Keratinocyte (primary cell): ENCODE results near the gene GOLGA6B. TPM values are rescaled to one million over a fixed set of nuclear protein-coding genes. Genes with fewer than 3 reads are reported as not detected.

Experiments used
- DNase-seq: peaks from one replicate; pipeline ENCODE4 v3.0.0-alpha.2; 2011; ENCODE audit warnings: low read depth, missing footprints, low spot score
- FAIRE-seq: peaks from 2 replicates; lab custom pipeline; 2011; peaks lifted over from hg19 to GRCh38; lab: Jason Lieb, UNC
- H2AFZ ChIP-seq: 2 replicates; pipeline ENCODE4 v1.6.0; 2012; ENCODE audit warnings: low read length, control low read depth, inconsistent platforms; ENCODE audit not compliant: control insufficient read depth
- H3K27ac ChIP-seq: 2 replicates; pipeline ENCODE4 v1.5.1; 2011; ENCODE audit warnings: low read length; ENCODE audit not compliant: control insufficient read depth, insufficient read depth
- H3K27me3 ChIP-seq: 3 replicates; pipeline ENCODE4 v1.6.0; 2011; ENCODE audit warnings: low read length; ENCODE audit not compliant: control insufficient read depth, insufficient read depth; ENCODE audit errors: extremely low read depth
- H3K36me3 ChIP-seq, 2 experiments: 2 replicates in 1 of 2; 3 replicates in 1 of 2; pipeline ENCODE4 v1.5.1; 2011; ENCODE audit warnings: low read length in 2 of 2, mild to moderate bottlenecking in 1 of 2; ENCODE audit not compliant: control insufficient read depth in 2 of 2, insufficient read depth in 2 of 2; ENCODE audit errors: extremely low read depth in 1 of 2
- H3K4me1 ChIP-seq: 3 replicates; pipeline ENCODE4 v1.5.1; 2011; ENCODE audit warnings: low read length; ENCODE audit not compliant: control insufficient read depth, insufficient read depth; ENCODE audit errors: extremely low read depth
- H3K4me2 ChIP-seq: 3 replicates; pipeline ENCODE4 v1.6.0; 2011; ENCODE audit warnings: low read depth, low read length; ENCODE audit not compliant: control insufficient read depth, insufficient read depth; ENCODE audit errors: extremely low read depth
- H3K4me3 ChIP-seq, 3 experiments: fragments of 200-600 bp in 1 of 3; sonication (generic) in 1 of 3; 2 replicates in 2 of 3; 3 replicates in 1 of 3; pipeline ENCODE4 v1.5.1; 2011 to 2016; ENCODE audit warnings: low read length in 3 of 3, mild to moderate bottlenecking in 3 of 3, control low read depth in 2 of 3, inconsistent platforms in 1 of 3, low read depth in 1 of 3, mixed read lengths in 1 of 3, mixed run types in 1 of 3, moderate library complexity in 1 of 3; ENCODE audit not compliant: control insufficient read depth in 2 of 3, insufficient read depth in 2 of 3; ENCODE audit errors: extremely low read depth in 1 of 3
- H3K79me2 ChIP-seq: 2 replicates; pipeline ENCODE4 v1.6.0; 2012; ENCODE audit warnings: low read length; ENCODE audit not compliant: control insufficient read depth, insufficient read depth
- H3K9ac ChIP-seq: 3 replicates; pipeline ENCODE4 v1.6.0; 2011; ENCODE audit warnings: low read length; ENCODE audit not compliant: control insufficient read depth, insufficient read depth; ENCODE audit errors: extremely low read depth
- H3K9me1 ChIP-seq: 3 replicates; pipeline ENCODE4 v1.6.0; 2011; ENCODE audit warnings: low read length; ENCODE audit not compliant: control insufficient read depth, insufficient read depth; ENCODE audit errors: extremely low read depth
- H3K9me3 ChIP-seq: 2 replicates; pipeline ENCODE4 v1.5.1; 2012; ENCODE audit warnings: low read depth, low read length; ENCODE audit not compliant: control insufficient read depth
- H4K20me1 ChIP-seq: 3 replicates; pipeline ENCODE4 v1.6.0; 2011; ENCODE audit warnings: low read length; ENCODE audit not compliant: control insufficient read depth, insufficient read depth; ENCODE audit errors: extremely low read depth
- EZH2 ChIP-seq: IDR thresholded peaks from one replicate; pipeline ENCODE4 v1.6.1; 2012; ENCODE audit warnings: inconsistent platforms, mild to moderate bottlenecking, low read length, moderate library complexity
- dilution Hi-C: fragments of 300-500 bp; cut with MboI; formaldehyde crosslinking; loops from one replicate; pipeline ENCODE4 v1.7.0; 2020; ENCODE audit warnings: low sequenced_read_pairs; ENCODE audit not compliant: extremely low pct_ligation_motif_present
- polyA plus RNA-seq, 5 experiments: library from polyadenylated mRNA; depleted of rRNA in 3 of 5; stranded (reverse) in 3 of 5; stranded (forward) in 1 of 5; unstranded in 1 of 5; fragments of >200 nt; gene quantifications; 1 replicate in 1 of 5; 2 replicates in 3 of 5; 3 replicates in 1 of 5; pipeline versions ENCODE4 v1.2.1 to v1.2.3, GENCODE V29; 2011 to 2012; ENCODE audit warnings: missing spikeins in 2 of 5, low read depth in 1 of 5, low replicate concordance in 1 of 5
- TF ChIP-seq, protein P1 (sequence below), 3 experiments: IDR thresholded peaks in 1 of 3; conservative IDR thresholded peaks in 1 of 3; optimal IDR thresholded peaks in 1 of 3; 2 replicates in 2 of 3; 3 replicates in 1 of 3; pipeline versions ENCODE3 to v1.5.1; 2011; ENCODE audit warnings: low read length in 3 of 3, mild to moderate bottlenecking in 3 of 3, moderate library complexity in 2 of 3, control low read depth in 1 of 3, inconsistent platforms in 1 of 3; ENCODE audit not compliant: insufficient read depth in 2 of 3; ENCODE audit errors: extremely low read depth in 1 of 3

Gene GOLGA6B
- polyA plus RNA-seq, 1 donor (not counting 4 experiments of a cell fraction or from before 2014, with no cell fraction given), result not detected

DNA sequence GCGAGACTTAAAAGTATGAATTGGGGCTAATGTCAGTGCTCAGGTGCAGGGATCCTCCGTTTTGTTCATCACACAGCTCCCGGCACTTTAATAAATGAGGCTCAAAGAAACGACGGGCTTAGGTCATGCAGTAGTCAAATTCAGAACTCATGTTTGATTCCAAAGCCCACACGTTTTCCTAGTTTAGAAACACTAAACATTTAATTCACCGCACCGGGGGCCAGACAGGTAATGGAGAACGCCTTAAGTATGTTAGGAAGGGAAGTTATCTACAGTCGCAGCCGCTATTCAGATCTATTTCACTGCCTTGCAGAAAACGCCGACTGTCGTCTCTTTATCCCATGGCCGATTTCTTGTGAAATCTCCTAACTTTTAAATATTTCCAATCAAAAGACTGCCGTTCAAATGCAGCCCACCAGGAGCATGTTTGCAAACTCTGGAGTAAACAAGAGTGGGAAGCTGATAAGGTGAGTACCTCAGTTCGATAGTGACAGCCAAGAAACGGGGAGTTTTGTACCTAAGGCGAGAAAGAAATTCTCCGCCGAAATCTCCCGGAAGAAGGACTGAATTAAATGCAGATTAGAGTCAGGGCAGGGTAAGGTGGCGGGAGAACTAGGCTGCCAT, 30.9 kb downstream of the GOLGA6B start:
- peak overlapping the region; percentile 79 for H3K9ac ChIP-seq
- H3K4me2 ChIP-seq, result peak overlapping the region; percentile 97
- H3K4me1 ChIP-seq, result peaks cover 4% of the 10 kb centered on the region
- peak overlapping the region; percentile 68 to 87 (median 78) for H3K4me3 ChIP-seq
- H3K27me3 ChIP-seq, result no peaks in the 10 kb centered on the region
- H3K27ac ChIP-seq, result peak overlapping the region; percentile 75
- H3K79me2 ChIP-seq, result peaks cover 2% of the 10 kb centered on the region
- DNase-seq (no peak), FAIRE-seq (no peak)
- H4K20me1 ChIP-seq, result no peaks in the 10 kb centered on the region
- no peaks in the 10 kb centered on the region for H3K9me1 ChIP-seq
- dilution Hi-C loops, result no loop called here
- TF ChIP-seq EZH2, result no peak
- TF ChIP-seq, protein P1, sequence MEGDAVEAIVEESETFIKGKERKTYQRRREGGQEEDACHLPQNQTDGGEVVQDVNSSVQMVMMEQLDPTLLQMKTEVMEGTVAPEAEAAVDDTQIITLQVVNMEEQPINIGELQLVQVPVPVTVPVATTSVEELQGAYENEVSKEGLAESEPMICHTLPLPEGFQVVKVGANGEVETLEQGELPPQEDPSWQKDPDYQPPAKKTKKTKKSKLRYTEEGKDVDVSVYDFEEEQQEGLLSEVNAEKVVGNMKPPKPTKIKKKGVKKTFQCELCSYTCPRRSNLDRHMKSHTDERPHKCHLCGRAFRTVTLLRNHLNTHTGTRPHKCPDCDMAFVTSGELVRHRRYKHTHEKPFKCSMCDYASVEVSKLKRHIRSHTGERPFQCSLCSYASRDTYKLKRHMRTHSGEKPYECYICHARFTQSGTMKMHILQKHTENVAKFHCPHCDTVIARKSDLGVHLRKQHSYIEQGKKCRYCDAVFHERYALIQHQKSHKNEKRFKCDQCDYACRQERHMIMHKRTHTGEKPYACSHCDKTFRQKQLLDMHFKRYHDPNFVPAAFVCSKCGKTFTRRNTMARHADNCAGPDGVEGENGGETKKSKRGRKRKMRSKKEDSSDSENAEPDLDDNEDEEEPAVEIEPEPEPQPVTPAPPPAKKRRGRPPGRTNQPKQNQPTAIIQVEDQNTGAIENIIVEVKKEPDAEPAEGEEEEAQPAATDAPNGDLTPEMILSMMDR (optimal IDR thresholded peaks at IDR 0.05 in 1 of 3, IDR thresholded peaks at IDR 0.05 in 1 of 3, conservative IDR thresholded peaks at IDR 0.05 in 1 of 3; ENCODE audit: extremely low read depth in 1 of 3, insufficient read depth in 2 of 3, low read length in 3 of 3), result peak in 1 of 3 experiments; percentile 14
- H3K9me3 ChIP-seq, result no peaks in the 10 kb centered on the region
- peak overlapping the region; percentile 97 for H2AFZ ChIP-seq
- no peaks in the 10 kb centered on the region for H3K36me3 ChIP-seq

DNA sequence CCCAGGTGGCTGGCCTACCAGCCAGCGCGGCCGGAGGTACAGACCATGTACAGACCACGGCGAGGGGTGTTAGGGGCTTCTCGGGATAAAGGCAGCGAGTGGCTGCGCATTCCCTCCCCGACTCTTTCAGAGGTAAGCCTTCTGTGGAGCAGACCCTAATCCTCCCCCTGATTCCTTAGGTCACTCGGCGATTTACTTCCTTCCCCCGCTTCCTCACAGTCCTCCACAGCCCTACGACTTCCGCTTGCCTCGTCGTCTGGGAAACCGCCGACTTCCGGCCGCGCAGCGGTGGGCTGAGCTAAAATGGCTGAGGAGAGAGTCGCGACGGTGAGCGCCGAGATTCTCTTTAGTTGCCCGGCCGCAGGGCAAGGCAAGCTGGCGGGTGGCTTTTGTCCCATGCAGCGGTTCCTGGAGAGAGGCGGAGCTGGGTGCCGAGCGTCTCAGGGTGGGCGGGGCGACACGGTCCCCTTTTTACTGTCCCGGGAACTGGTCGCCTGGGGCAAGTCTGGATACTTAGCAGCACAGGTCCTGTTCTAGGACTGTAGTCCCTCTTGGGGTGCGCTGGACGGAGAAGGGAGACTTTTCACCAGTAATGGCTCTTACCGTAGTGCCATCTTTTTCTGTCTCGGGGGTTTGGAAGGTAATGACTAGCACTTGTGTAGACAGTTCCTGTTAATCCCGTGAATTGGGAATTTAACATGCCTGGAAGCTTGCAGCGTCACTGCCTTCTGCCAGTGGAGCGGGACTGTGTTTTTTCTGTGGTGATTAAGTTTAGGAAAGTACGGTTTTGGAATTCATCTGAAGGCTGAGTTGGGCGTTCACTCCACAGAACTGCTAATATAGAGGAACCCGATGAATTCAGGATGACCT, 31.7 kb downstream of the GOLGA6B start, which contains the start of the genes BBS4 and HIGD2B:
BBS4 (plus strand) TSS at position 283 of the 870 bp plus-strand sequence; CDS start at position 304, 21 bp downstream.
HIGD2B (minus strand) TSS at position 258 of the 870 bp plus-strand sequence. CDS start 9,808 bp downstream, outside the sequence.
- Histone ChIP-seq H3K4me2 (peak within 1 kb of the TSS; percentile 97), H3K27ac (peak within 1 kb of the TSS; percentile 75), H3K79me2 (peaks cover 2% of the 10 kb centered on the region), H3K36me3 (no peaks in the 10 kb centered on the region), H3K4me3 (peak within 1 kb of the TSS; percentile 68 to 87 (median 78)), H3K27me3 (no peaks in the 10 kb centered on the region), H3K4me1 (peaks cover 4% of the 10 kb centered on the region), H4K20me1 (no peaks in the 10 kb centered on the region), H3K9ac (peak within 1 kb of the TSS; percentile 79), H2AFZ (peak within 1 kb of the TSS; percentile 97), H3K9me1 (no peaks in the 10 kb centered on the region), H3K9me3 (no peaks in the 10 kb centered on the region)
- dilution Hi-C loops, result no loop called here
- DNase-seq (peak; percentile 46), FAIRE-seq (peak; percentile 39)
- TF ChIP-seq, protein P1 (optimal IDR thresholded peaks at IDR 0.05 in 1 of 3, IDR thresholded peaks at IDR 0.05 in 1 of 3, conservative IDR thresholded peaks at IDR 0.05 in 1 of 3; ENCODE audit: extremely low read depth in 1 of 3, insufficient read depth in 2 of 3, low read length in 3 of 3), result no peak
- no peak for TF ChIP-seq EZH2
